Testis (tissue), 3 donors: ENCODE results near the gene C16orf92. TPM values are rescaled to one million over a fixed set of nuclear protein-coding genes. Genes with fewer than 3 reads are reported as not detected.
A peak's percentile ranks its signal among the peaks of the same experiment; 100 is the strongest.
"Not testable (repeated sequence)": the region's sequence is repeated elsewhere in the genome, so short reads cannot be mapped to it uniquely, and the experiment has no call there.

Source experiments
- DNase-seq: peaks from one replicate; pipeline ENCODE4 v3.0.0-alpha.2; 2019
- H3K27ac ChIP-seq, 2 donors: fragments of 200-600 bp; sonication (generic); one replicate each; pipeline ENCODE4 v1.5.1; 2019
- H3K27me3 ChIP-seq: fragments of 200-600 bp; sonication (generic); one replicate; pipeline ENCODE4 v1.5.1; 2019
- H3K36me3 ChIP-seq: fragments of 200-600 bp; sonication (generic); one replicate; pipeline ENCODE4 v1.5.1; 2017; ENCODE audit warnings: low read depth; ENCODE audit errors: missing control alignments
- H3K4me1 ChIP-seq: fragments of 200-600 bp; sonication (generic); one replicate; pipeline ENCODE4 v1.5.1; 2019
- H3K4me3 ChIP-seq, 2 donors: fragments of 200-600 bp; sonication (generic); one replicate each; pipeline ENCODE4 v1.5.1; 2017 to 2019
- H3K9me3 ChIP-seq: fragments of 200-600 bp; sonication (generic); one replicate; pipeline ENCODE4 v1.5.1; 2017
- POLR2A ChIP-seq: fragments of 450-650 bp; IDR thresholded peaks from one replicate; pipeline ENCODE4 v1.6.1; 2017; ENCODE audit warnings: antibody characterized with exemption, mild to moderate bottlenecking, moderate library complexity
- WGBS, 2 donors: methylation state at CpG; one replicate each; pipeline ENCODE4 v1.1.5; 2018; 5-methylcytosine and 5-hydroxymethylcytosine counted together
- intact Hi-C: fragments of 100-400 bp; cut with DNase I; formaldehyde crosslinking; loops from one replicate; pipeline ENCODE4 v1.15.1; 2023; ENCODE audit warnings: low total_unique reads
- polyA plus RNA-seq: library from polyadenylated mRNA; stranded (reverse); fragments of 350-450 nt; fragmentation: Illumina TruSeq; extraction: RNeasy Lipid Tissue Mini Kit (QIAGEN cat#74804); gene quantifications from one replicate; pipeline ENCODE4 v1.2.3, GENCODE V29; 2014; ENCODE audit warnings: low read depth, low replicate concordance; ENCODE audit not compliant: insufficient read depth
- total RNA-seq, 2 donors: library from RNA; depleted of rRNA; stranded (reverse); fragments of >200 nt; gene quantifications; one replicate each; pipeline ENCODE4 v1.2.3, GENCODE V29; 2016
- TF ChIP-seq, protein P1 (sequence below), 3 experiments: fragments of 450-650 bp in 2 of 3; fragments of 200-600 bp in 1 of 3; sonication (generic) in 1 of 3; IDR thresholded peaks; one replicate each; pipeline ENCODE4 v1.5.1; 2016 to 2019; ENCODE audit warnings: antibody characterized with exemption in 3 of 3, mild to moderate bottlenecking in 2 of 3, moderate library complexity in 1 of 3

The C16orf92 gene
- total and polyA plus RNA-seq, 3 donors from 2014 or later, result 12.4 to 91.3 (median 20.3) TPM

DNA sequence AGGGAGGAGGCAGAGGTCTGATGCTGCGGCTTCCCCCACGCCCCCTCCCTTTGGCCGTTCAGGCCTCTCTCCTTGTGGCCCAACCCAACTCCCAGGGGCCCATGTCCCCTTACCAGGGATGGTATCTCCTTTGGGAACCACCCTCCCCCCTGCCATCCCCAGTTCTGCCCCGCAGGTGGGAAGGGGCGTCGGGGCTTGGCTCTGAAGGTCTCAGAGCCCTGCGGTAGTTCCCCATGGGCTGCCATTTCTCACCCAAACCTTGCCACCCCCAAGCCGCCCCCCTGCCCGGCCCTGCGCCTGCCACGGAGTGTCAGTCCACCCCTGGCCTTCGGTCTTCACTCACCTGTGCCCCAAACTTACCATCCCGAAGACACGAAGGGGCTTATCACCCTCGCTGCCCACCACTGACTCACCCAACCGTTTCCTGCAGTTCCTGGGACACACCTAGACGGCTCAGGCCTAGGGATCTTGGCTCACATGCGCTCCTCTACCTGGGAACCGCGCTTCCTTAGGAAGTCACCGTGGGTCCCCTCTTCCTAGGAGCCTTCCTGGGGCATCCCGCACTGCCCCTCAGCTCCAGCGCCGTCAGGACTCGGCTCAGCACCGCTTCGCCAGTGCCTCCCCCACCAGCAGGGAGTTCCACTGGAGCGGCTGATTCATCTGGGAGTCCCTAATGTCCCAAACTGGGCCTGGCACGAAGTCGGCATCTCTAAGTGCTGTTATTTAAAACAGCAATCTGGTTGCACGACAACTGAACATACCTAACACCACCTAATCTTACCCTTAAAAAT is 11.1 kb upstream of the C16orf92 start:
- H3K27ac ChIP-seq, result no peak overlapping the region
- 45 to 49% methylated on average over 23 to 31 of the region's 31 CpGs for WGBS, 2 donors
- no peak for TF ChIP-seq POLR2A
- TF ChIP-seq, protein P1, sequence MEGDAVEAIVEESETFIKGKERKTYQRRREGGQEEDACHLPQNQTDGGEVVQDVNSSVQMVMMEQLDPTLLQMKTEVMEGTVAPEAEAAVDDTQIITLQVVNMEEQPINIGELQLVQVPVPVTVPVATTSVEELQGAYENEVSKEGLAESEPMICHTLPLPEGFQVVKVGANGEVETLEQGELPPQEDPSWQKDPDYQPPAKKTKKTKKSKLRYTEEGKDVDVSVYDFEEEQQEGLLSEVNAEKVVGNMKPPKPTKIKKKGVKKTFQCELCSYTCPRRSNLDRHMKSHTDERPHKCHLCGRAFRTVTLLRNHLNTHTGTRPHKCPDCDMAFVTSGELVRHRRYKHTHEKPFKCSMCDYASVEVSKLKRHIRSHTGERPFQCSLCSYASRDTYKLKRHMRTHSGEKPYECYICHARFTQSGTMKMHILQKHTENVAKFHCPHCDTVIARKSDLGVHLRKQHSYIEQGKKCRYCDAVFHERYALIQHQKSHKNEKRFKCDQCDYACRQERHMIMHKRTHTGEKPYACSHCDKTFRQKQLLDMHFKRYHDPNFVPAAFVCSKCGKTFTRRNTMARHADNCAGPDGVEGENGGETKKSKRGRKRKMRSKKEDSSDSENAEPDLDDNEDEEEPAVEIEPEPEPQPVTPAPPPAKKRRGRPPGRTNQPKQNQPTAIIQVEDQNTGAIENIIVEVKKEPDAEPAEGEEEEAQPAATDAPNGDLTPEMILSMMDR (IDR thresholded peaks at IDR 0.05), result no peak
- H3K36me3 ChIP-seq, result no peaks in the 10 kb centered on the region
- peak overlapping the region in 1 of 2 donors; percentile 44 for H3K4me3 ChIP-seq
- intact Hi-C loops, result no loop called here
- H3K4me1 ChIP-seq, result peaks cover 8% of the 10 kb centered on the region
- DNase-seq, result no peak
- H3K9me3 ChIP-seq, result no peaks in the 10 kb centered on the region
- H3K27me3 ChIP-seq, result no peaks in the 10 kb centered on the region

GRCh38 chr16:30012598-30012997 is 10.4 kb upstream of the C16orf92 start:
- WGBS, 2 donors, result 79 to 82% methylated on average over 14 of the region's 14 CpGs
- H3K9me3 ChIP-seq, DNase-seq, intact Hi-C loops, H3K4me3 ChIP-seq, H3K27me3 ChIP-seq, H3K36me3 ChIP-seq, H3K27ac ChIP-seq, H3K4me1 ChIP-seq: not testable (repeated sequence)

GRCh38 chr16:30015450-30015849 is 7.5 kb upstream of the C16orf92 start:
- H3K4me1 ChIP-seq, H3K9me3 ChIP-seq, intact Hi-C loops, H3K27ac ChIP-seq, H3K36me3 ChIP-seq, DNase-seq, H3K4me3 ChIP-seq, H3K27me3 ChIP-seq: not testable (repeated sequence)
- 82 to 93% methylated on average over 7 of the region's 7 CpGs for WGBS, 2 donors

DNA sequence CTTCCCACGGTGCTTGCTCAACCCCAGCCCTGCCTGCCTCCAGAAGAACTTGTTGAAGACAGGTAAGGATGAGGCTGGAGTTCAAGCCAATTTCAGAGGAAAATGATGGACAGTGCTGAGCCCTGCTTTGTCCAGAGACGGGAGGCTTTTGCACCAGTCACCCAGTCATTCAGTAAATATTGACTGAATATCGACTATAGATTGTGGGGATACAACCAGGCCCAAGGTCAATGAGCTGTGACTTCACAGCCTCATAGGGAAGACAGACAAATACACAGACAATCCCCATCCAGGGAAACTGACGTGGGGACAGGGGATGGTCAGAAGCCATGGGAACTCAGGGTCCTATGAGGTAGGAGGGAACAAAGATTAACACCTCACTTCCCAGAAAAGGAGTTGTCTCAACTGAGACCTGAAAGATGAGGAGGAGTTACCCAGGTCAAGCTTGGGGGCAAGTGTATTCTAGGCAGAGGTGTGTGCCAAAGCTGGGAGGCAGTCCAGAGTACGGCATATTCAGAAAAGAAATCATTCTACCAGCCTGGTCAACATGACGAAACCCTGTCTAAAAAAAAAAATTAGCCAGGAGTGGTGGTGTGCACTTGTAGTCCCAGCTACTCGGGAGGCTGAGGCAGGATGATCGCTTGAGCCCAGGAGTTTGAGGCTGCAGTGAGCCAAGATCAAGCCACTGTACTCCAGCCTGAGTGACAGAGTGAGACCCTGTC is 6.3 kb upstream of the C16orf92 start:
- Histone ChIP-seq H3K27me3 (no peaks in the 10 kb centered on the region), H3K27ac (no peak overlapping the region), H3K36me3 (no peaks in the 10 kb centered on the region), H3K4me3 (no peak overlapping the region), H3K4me1 (no peaks in the 10 kb centered on the region), H3K9me3 (no peaks in the 10 kb centered on the region)
- intact Hi-C loops, result no loop called here
- WGBS, 2 donors, result 70 to 77% methylated on average over 8 of the region's 8 CpGs
- DNase-seq, result no peak
- TF ChIP-seq, protein P1 (IDR thresholded peaks at IDR 0.05), result no peak
- TF ChIP-seq POLR2A, result no peak

- WGBS, 2 donors, result 95 to 97% methylated on average over 2 of the region's 2 CpGs
- no peak overlapping the region for H3K27ac ChIP-seq
- no peak overlapping the region for H3K4me3 ChIP-seq
- no peaks in the 10 kb centered on the region for H3K36me3 ChIP-seq
- TF ChIP-seq, protein P1 (IDR thresholded peaks at IDR 0.05), result no peak
- no peak for TF ChIP-seq POLR2A
- no peaks in the 10 kb centered on the region for H3K27me3 ChIP-seq
- intact Hi-C loops, result no loop called here
- no peaks in the 10 kb centered on the region for H3K4me1 ChIP-seq
- DNase-seq, result no peak
- H3K9me3 ChIP-seq, result no peaks in the 10 kb centered on the region
These were observed 5.7 kb upstream of the C16orf92 start for GRCh38 chr16:30017277-30017656.

- intact Hi-C loops, H3K4me1 ChIP-seq, H3K4me3 ChIP-seq, H3K27me3 ChIP-seq, H3K9me3 ChIP-seq, H3K36me3 ChIP-seq, H3K27ac ChIP-seq, DNase-seq: not testable (repeated sequence)
- 89 to 90% methylated on average over 4 of the region's 4 CpGs for WGBS, 2 donors
These were observed 5.1 kb upstream of the C16orf92 start for GRCh38 chr16:30017937-30018336.
